Cardiac muscle cell (in vitro differentiated cells and primary cell): ENCODE measurements around the gene CALCOCO1. TPM values are rescaled to one million over a fixed set of nuclear protein-coding genes. Genes with fewer than 3 reads are reported as not detected.
A peak's percentile ranks its signal among the peaks of the same experiment; 100 is the strongest.

Experiments used
- DNase-seq, 2 donors: peaks; one replicate each; pipeline versions ENCODE4 v3.0.0 to v3.0.0-alpha.2; 2010 to 2017; ENCODE audit warnings: low read depth in 1 of 2, low spot score in 1 of 2
- H3K27ac ChIP-seq: fragments of 200-600 bp; sonication (generic); 2 replicates; pipeline ENCODE4 v1.5.1; 2016
- H3K27me3 ChIP-seq: fragments of 200-600 bp; sonication (generic); 2 replicates; pipeline ENCODE4 v1.6.0; 2016; ENCODE audit warnings: control low read depth
- H3K36me3 ChIP-seq: fragments of 200-600 bp; sonication (generic); 2 replicates; pipeline ENCODE4 v1.5.1; 2016; ENCODE audit warnings: control low read depth
- H3K4me1 ChIP-seq: fragments of 200-600 bp; sonication (generic); 2 replicates; pipeline ENCODE4 v1.8.1; 2017; ENCODE audit warnings: low read depth, mild to moderate bottlenecking, mixed run types
- H3K4me3 ChIP-seq: fragments of 200-600 bp; sonication (generic); 2 replicates; pipeline ENCODE4 v1.5.1; 2016; ENCODE audit warnings: mild to moderate bottlenecking
- H3K9me3 ChIP-seq: fragments of 200-600 bp; sonication (generic); 2 replicates; pipeline ENCODE4 v1.5.1; 2017; ENCODE audit warnings: low read depth, mild to moderate bottlenecking, control low read depth
- CTCF ChIP-seq: IDR thresholded peaks from 2 replicates; pipeline ENCODE4 v1.5.1; 2012; ENCODE audit warnings: low read depth, mild to moderate bottlenecking, low read length
- polyA plus RNA-seq: library from polyadenylated mRNA; unstranded; fragments of >200 nt; fragmentation: Nextera tagmentation; extraction: Ambion mirVana; gene quantifications from 2 replicates; pipeline ENCODE4 v1.2.1, GENCODE V29; 2016
- total RNA-seq: library from RNA; depleted of rRNA; stranded (reverse); fragments of >200 nt; gene quantifications from 2 replicates; pipeline ENCODE4 v1.2.3, GENCODE V29; 2016

Gene CALCOCO1
- total and polyA plus RNA-seq, 2 experiments from 2014 or later: 128 to 187 TPM

- Histone ChIP-seq H3K4me3 (no peak overlapping the region), H3K4me1 (peaks cover 9% of the 10 kb centered on the region), H3K9me3 (no peaks in the 10 kb centered on the region), H3K36me3 (peaks cover 21% of the 10 kb centered on the region), H3K27ac (no peak overlapping the region), H3K27me3 (no peaks in the 10 kb centered on the region)
- DNase-seq: no peak
- TF ChIP-seq CTCF: no peak
Measured at GRCh38 chr12:53713516-53713915, 13.7 kb downstream of the CALCOCO1 start.

GRCh38 chr12:53712059-53712643, 15.1 kb downstream of the CALCOCO1 start:
- DNase-seq: no peak
- no peak overlapping the region for H3K4me3 ChIP-seq
- no peaks in the 10 kb centered on the region for H3K9me3 ChIP-seq
- no peak for TF ChIP-seq CTCF
- peaks cover 5% of the 10 kb centered on the region for H3K4me1 ChIP-seq
- H3K36me3 ChIP-seq: peaks cover 21% of the 10 kb centered on the region
- H3K27ac ChIP-seq: no peak overlapping the region
- peaks cover 10% of the 10 kb centered on the region for H3K27me3 ChIP-seq

GRCh38 chr12:53710091-53710490, 17.2 kb downstream of the CALCOCO1 start:
- H3K4me1 ChIP-seq: no peaks in the 10 kb centered on the region
- peaks cover 31% of the 10 kb centered on the region for H3K27me3 ChIP-seq
- TF ChIP-seq CTCF: no peak
- peaks cover 13% of the 10 kb centered on the region for H3K36me3 ChIP-seq
- H3K27ac ChIP-seq: no peak overlapping the region
- DNase-seq: no peak
- H3K9me3 ChIP-seq: no peaks in the 10 kb centered on the region
- H3K4me3 ChIP-seq: no peak overlapping the region

DNA sequence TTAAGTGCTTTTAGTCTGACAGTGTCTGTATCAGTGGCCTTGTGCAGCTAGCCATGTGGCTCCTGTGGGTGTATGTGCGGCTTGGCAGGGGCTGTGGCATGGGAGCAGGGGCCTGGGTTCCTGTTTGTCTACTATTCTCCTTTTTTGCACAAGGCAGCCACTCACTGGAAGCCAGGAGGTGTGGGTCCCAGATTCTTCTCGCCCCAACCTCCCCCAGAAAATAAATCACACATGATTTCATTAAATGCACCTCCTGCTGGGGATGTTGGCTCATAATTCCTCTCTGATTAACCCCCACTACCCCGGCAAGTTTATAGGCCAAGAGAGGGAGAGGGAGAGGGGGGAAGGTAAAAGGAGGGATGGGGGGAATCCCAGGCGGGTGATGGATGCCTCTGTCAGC, 17.6 kb downstream of the CALCOCO1 start:
- no peaks in the 10 kb centered on the region for H3K9me3 ChIP-seq
- H3K27me3 ChIP-seq: peaks cover 35% of the 10 kb centered on the region
- H3K4me3 ChIP-seq: no peak overlapping the region
- DNase-seq: no peak
- H3K36me3 ChIP-seq: peaks cover 9% of the 10 kb centered on the region
- no peak overlapping the region for H3K27ac ChIP-seq
- TF ChIP-seq CTCF: no peak
- no peaks in the 10 kb centered on the region for H3K4me1 ChIP-seq

- Histone ChIP-seq H3K27ac (no peak overlapping the region), H3K4me1 (no peaks in the 10 kb centered on the region), H3K27me3 (peaks cover 64% of the 10 kb centered on the region), H3K9me3 (no peaks in the 10 kb centered on the region), H3K36me3 (no peaks in the 10 kb centered on the region), H3K4me3 (no peak overlapping the region)
- no peak for TF ChIP-seq CTCF
- DNase-seq: no peak
Measured at GRCh38 chr12:53706080-53706479, 21.2 kb downstream of the CALCOCO1 start.

- DNase-seq: peak in 1 of 2 donors; percentile 28
- Histone ChIP-seq H3K4me1 (no peaks in the 10 kb centered on the region), H3K9me3 (no peaks in the 10 kb centered on the region), H3K27me3 (peaks cover 87% of the 10 kb centered on the region), H3K36me3 (no peaks in the 10 kb centered on the region), H3K27ac (no peak overlapping the region), H3K4me3 (no peak overlapping the region)
- no peak for TF ChIP-seq CTCF
Measured at GRCh38 chr12:53703756-53704155, 23.5 kb downstream of the CALCOCO1 start.
